Fibroblast of lung (primary cell): ENCODE data around the gene UBE2J2.

ENCODE experiments used
- CTCF ChIP-seq, 2 donors: IDR thresholded peaks in 1 of 2; conservative IDR thresholded peaks in 1 of 2; 1 replicate in 1 of 2; 2 replicates in 1 of 2; pipeline ENCODE4 v1.5.1; 2011 to 2012; ENCODE audit warnings: low read length in 2 of 2, control low read depth in 1 of 2, inconsistent platforms in 1 of 2, low read depth in 1 of 2, mild to moderate bottlenecking in 1 of 2
- EZH2 ChIP-seq: IDR thresholded peaks from 2 replicates; pipeline ENCODE4 v1.5.1; 2012; ENCODE audit warnings: low read length, control low read depth, mild to moderate bottlenecking; ENCODE audit errors: missing control alignments

GRCh38 chr1:1297802-1298424 is 24.3 kb upstream of the UBE2J2 start:
- TF ChIP-seq CTCF (conservative IDR thresholded peaks at IDR 0.05 in 1 of 2, IDR thresholded peaks at IDR 0.05 in 1 of 2; ENCODE audit: low read depth in 1 of 2, low read length in 2 of 2) (no peak), EZH2 (no peak)
